Heart left ventricle (tissue), 13 donors: ENCODE results near the gene FDX2.

Experiments
- POLR2A ChIP-seq, 2 donors: fragments of 450-650 bp; IDR thresholded peaks; one replicate each; pipeline ENCODE4 v1.6.1; 2017; ENCODE audit warnings: antibody characterized with exemption in 2 of 2, mild to moderate bottlenecking in 2 of 2, moderate library complexity in 2 of 2
- TF ChIP-seq, protein P1 (sequence below), 12 donors: fragments of 200-600 bp; sonication (generic) in 4 of 12; IDR thresholded peaks; one replicate each; pipeline versions ENCODE4 v1.5.0 to v1.8.0; 2018 to 2022; ENCODE audit warnings: antibody characterized with exemption in 12 of 12, mild to moderate bottlenecking in 5 of 12
- donor health status: ischemic (EF 13 %, LVEDD 7.1; RV severe dilation, severe dysfunction).
- donor health status: DM: no; HTN: yes; CAD: no.
- donor health status: DM: no; HTN: no; CAD: no.
- donor health status: ischemic (EF 25% LVEDD 6.9; RV normal size, moderate dysfunction).
- donor health status: ischemic (EF 25% LVEDD 5.7; RV mildly dilated, moderate dysfunction).
- donor health status: ischemic (EF 35%, LVEDD 5.7; RV mildly dilated, moderate dysfunction).
- donor health status: nonischemic (EF 11% LVEDD 7.7; RV severe dilation, severe dysfunction).
- donor health status: DM: yes; HTN: yes; CAD: no.
- donor health status: PGD.
- donor health status: ischemic (EF 29% LVEDD 5.4; RV normal size, mild dysfunction).
- donor health status: nonischemic (EF 23%, LVEDD 6.1; RV moderate dilation, normal function).

DNA sequence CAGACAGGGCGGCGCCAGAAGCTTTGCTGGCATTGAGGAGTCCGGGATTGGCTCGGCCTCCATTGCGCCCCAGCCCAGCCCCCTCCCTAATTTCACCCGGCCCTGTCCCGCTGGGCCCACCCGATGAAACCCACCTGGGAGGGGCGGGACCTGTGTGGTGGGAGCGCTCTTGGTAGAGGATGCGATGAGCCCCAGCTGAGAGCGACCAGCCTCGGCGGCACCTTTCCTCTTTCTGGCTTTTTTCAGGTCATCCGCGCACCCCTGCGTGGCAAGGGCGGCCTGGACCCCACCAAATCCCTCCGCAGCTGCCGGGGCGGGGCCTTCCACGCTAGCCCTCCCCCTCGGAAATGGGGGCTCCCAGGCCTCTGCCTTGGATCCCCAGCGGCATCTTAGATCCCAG lies 6.4 kb downstream of the FDX2 start, which contains the start of gene ZGLP1:
- TF ChIP-seq, protein P1, sequence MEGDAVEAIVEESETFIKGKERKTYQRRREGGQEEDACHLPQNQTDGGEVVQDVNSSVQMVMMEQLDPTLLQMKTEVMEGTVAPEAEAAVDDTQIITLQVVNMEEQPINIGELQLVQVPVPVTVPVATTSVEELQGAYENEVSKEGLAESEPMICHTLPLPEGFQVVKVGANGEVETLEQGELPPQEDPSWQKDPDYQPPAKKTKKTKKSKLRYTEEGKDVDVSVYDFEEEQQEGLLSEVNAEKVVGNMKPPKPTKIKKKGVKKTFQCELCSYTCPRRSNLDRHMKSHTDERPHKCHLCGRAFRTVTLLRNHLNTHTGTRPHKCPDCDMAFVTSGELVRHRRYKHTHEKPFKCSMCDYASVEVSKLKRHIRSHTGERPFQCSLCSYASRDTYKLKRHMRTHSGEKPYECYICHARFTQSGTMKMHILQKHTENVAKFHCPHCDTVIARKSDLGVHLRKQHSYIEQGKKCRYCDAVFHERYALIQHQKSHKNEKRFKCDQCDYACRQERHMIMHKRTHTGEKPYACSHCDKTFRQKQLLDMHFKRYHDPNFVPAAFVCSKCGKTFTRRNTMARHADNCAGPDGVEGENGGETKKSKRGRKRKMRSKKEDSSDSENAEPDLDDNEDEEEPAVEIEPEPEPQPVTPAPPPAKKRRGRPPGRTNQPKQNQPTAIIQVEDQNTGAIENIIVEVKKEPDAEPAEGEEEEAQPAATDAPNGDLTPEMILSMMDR (IDR thresholded peaks at IDR 0.05): no peak
- no peak for TF ChIP-seq POLR2A (IDR thresholded peaks at IDR 0.05)
